Breast epithelium (tissue), 4 donors: Measurements from ENCODE around the gene CGN. TPM values are rescaled to one million over a fixed set of nuclear protein-coding genes. Genes with fewer than 3 reads are reported as not detected.
A peak's percentile ranks its signal among the peaks of the same experiment; 100 is the strongest.

Experiments used
- DNase-seq, 2 donors: peaks; one replicate each; pipeline ENCODE4 v3.0.0-alpha.2; 2019; ENCODE audit warnings: low spot score in 2 of 2
- H3K27ac ChIP-seq, 2 donors: fragments of 200-600 bp; sonication (generic) in 1 of 2; one replicate each; pipeline ENCODE4 v1.5.1; 2016 to 2019; ENCODE audit warnings: mild to moderate bottlenecking in 1 of 2
- H3K27me3 ChIP-seq, 2 donors: fragments of 200-600 bp; sonication (generic) in 1 of 2; one replicate each; pipeline versions ENCODE4 v1.5.1 to v1.6.0; 2017 to 2019; ENCODE audit warnings: control low read depth in 1 of 2, mild to moderate bottlenecking in 1 of 2
- H3K36me3 ChIP-seq: fragments of 200-600 bp; one replicate; pipeline ENCODE4 v1.5.1; 2019
- H3K4me1 ChIP-seq, 2 donors: fragments of 200-600 bp; sonication (generic); one replicate each; pipeline ENCODE4 v1.5.1; 2016 to 2019; ENCODE audit warnings: control low read depth in 1 of 2
- H3K4me3 ChIP-seq, 3 donors: fragments of 200-600 bp; sonication (generic); 1 replicate in 2 of 3; 2 replicates in 1 of 3; pipeline ENCODE4 v1.5.1; 2016 to 2019; ENCODE audit warnings: mild to moderate bottlenecking in 3 of 3, moderate library complexity in 2 of 3
- H3K9me3 ChIP-seq, 2 donors: fragments of 200-600 bp; sonication (generic) in 1 of 2; one replicate each; pipeline ENCODE4 v1.5.1; 2016 to 2019; ENCODE audit warnings: control low read depth in 1 of 2
- CTCF ChIP-seq, 3 donors: fragments of 450-650 bp; IDR thresholded peaks; one replicate each; pipeline ENCODE4 v1.5.1; 2016 to 2017; ENCODE audit warnings: antibody characterized with exemption in 3 of 3, mild to moderate bottlenecking in 3 of 3, moderate library complexity in 3 of 3
- POLR2A ChIP-seq: fragments of 450-650 bp; IDR thresholded peaks from one replicate; pipeline ENCODE4 v1.6.1; 2016; ENCODE audit warnings: antibody characterized with exemption, mild to moderate bottlenecking, moderate library complexity
- POLR2AphosphoS5 ChIP-seq, 3 donors: sonication (generic); formaldehyde crosslinking; IDR thresholded peaks; one replicate each; pipeline ENCODE4 v1.6.1; 2017; ENCODE audit warnings: antibody characterized with exemption in 3 of 3
- intact Hi-C: fragments of 100-400 bp; cut with DNase I; formaldehyde crosslinking; loops from one replicate; pipeline ENCODE4 v1.15.1; 2023; ENCODE audit warnings: low total_unique reads
- total RNA-seq, 3 donors: library from RNA; depleted of rRNA; stranded (reverse); fragments of >200 nt; gene quantifications; one replicate each; pipeline ENCODE4 v1.1.0, GENCODE V29; 2016

Gene CGN
- total RNA-seq, 3 donors from 2014 or later = 0.16 to 28.1 (median 13.4) TPM

DNA sequence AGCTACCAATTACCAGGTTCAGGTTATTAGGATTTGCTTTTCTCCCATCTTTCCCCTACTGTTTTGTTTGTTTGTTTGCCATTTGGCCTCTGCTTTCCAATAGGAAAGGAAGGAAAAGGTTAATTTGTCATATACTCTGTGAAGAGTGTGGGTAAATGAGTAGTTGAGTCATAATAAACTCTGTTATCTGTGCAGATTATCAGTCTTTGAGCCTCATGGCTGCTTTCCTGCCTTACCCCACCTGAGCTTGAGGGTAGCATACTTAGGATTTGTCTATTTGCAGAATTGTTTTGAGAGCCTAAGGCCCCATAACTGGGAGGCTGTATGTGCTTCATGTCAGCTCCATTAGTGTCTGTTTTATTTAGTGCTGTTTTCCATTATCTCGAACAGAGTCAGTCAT is 67.8 kb downstream of the CGN start:
- Histone ChIP-seq H3K36me3 (no peaks in the 10 kb centered on the region), H3K27me3 (no peaks in the 10 kb centered on the region), H3K9me3 (no peaks in the 10 kb centered on the region), H3K4me1 (no peaks in the 10 kb centered on the region), H3K4me3 (no peak overlapping the region), H3K27ac (no peak overlapping the region)
- DNase-seq = no peak
- intact Hi-C loops = no loop called here
- no peak for TF ChIP-seq POLR2AphosphoS5 (IDR thresholded peaks at IDR 0.05)
- no peak for TF ChIP-seq POLR2A
- TF ChIP-seq CTCF (IDR thresholded peaks at IDR 0.05) = no peak

DNA sequence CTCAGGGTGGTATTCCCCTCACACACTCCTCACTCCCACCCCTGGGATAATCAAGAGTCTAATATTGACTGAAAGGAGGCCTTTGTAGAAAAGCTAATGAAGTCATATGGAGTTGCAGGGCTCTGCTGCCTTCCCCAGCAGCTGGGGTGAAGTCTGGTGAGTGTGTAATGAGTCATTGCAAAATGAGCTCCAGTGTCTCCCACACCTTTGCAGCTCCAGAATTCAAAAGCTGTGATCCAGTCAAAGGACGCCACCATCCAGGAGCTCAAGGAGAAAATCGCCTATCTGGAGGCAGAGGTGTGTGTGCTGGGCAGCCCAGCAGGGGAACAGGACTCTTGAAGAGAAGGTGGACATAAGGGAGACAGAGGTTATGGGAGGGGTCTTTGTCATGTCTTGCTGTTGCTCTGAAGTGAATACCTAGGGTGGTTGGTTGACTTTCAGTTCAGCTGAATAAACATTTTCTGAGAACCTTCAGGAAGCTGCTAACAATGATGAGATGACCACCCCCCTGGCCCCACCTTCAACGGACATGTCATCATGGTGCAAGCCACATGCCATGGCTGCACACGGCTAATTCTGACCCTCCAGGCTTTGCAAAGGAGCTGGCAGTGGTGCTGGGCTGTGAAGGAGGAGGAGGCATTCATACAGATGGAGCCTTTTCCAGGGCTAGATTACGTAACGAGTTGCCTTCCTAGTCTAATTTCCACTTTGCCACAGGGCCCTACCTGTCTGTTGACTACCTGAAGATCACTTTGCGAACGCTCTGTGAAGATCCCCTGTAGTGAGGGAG is 68.4 kb downstream of the CGN start:
- Histone ChIP-seq H3K4me1 (no peaks in the 10 kb centered on the region), H3K36me3 (no peaks in the 10 kb centered on the region), H3K27me3 (no peaks in the 10 kb centered on the region), H3K9me3 (no peaks in the 10 kb centered on the region), H3K4me3 (no peak overlapping the region), H3K27ac (no peak overlapping the region)
- intact Hi-C loops = no loop called here
- no peak for DNase-seq
- no peak for TF ChIP-seq POLR2AphosphoS5 (IDR thresholded peaks at IDR 0.05)
- TF ChIP-seq POLR2A = no peak
- TF ChIP-seq CTCF (IDR thresholded peaks at IDR 0.05) = no peak

- Histone ChIP-seq H3K36me3 (no peaks in the 10 kb centered on the region), H3K4me3 (no peak overlapping the region), H3K27me3 (no peaks in the 10 kb centered on the region), H3K9me3 (no peaks in the 10 kb centered on the region), H3K27ac (no peak overlapping the region), H3K4me1 (no peaks in the 10 kb centered on the region)
- TF ChIP-seq POLR2A (no peak), POLR2AphosphoS5 (IDR thresholded peaks at IDR 0.05) (no peak), CTCF (IDR thresholded peaks at IDR 0.05) (no peak)
- intact Hi-C loops = no loop called here
- no peak for DNase-seq
These were observed 70.3 kb downstream of the CGN start for GRCh38 chr1:151581451-151581850.

- no peak for DNase-seq
- Histone ChIP-seq H3K4me3 (no peak overlapping the region), H3K27ac (no peak overlapping the region), H3K4me1 (no peaks in the 10 kb centered on the region), H3K27me3 (no peaks in the 10 kb centered on the region), H3K9me3 (no peaks in the 10 kb centered on the region), H3K36me3 (no peaks in the 10 kb centered on the region)
- TF ChIP-seq CTCF (IDR thresholded peaks at IDR 0.05) (peak in 1 of 3 donors; percentile 17), POLR2A (no peak)
- intact Hi-C loops = no loop called here
These were observed 70.7 kb downstream of the CGN start for GRCh38 chr1:151581921-151582320.

- no peak for TF ChIP-seq CTCF (IDR thresholded peaks at IDR 0.05)
- TF ChIP-seq POLR2AphosphoS5 (IDR thresholded peaks at IDR 0.05) = no peak
- no peak for TF ChIP-seq POLR2A
- no peak for DNase-seq
- H3K36me3 ChIP-seq = no peaks in the 10 kb centered on the region
- no peaks in the 10 kb centered on the region for H3K4me1 ChIP-seq
- peak overlapping the region in 1 of 2 donors; percentile 65 for H3K27ac ChIP-seq
- no peak overlapping the region for H3K4me3 ChIP-seq
- intact Hi-C loops = loop anchor here (2.0 kb wide), 1 partner anchor 157 kb away; no protein-coding TSS in a partner anchor
- H3K9me3 ChIP-seq = no peaks in the 10 kb centered on the region
- H3K27me3 ChIP-seq = no peaks in the 10 kb centered on the region
These were observed 72.6 kb downstream of the CGN start for GRCh38 chr1:151583796-151584195.
